22Rv1 (cell line): ENCODE measurements around the gene MICU1.

Source experiments
- CTCF ChIP-seq: fragments of 450-650 bp; IDR thresholded peaks from 2 replicates; pipeline ENCODE4 v1.5.1; 2017; ENCODE audit warnings: mild to moderate bottlenecking
- ZFX ChIP-seq: fragments of 450-650 bp; IDR thresholded peaks from 2 replicates; pipeline ENCODE4 v1.6.1; 2017; ENCODE audit warnings: antibody characterized with exemption, borderline replicate concordance

- no peak for TF ChIP-seq CTCF
- TF ChIP-seq ZFX: no peak
These were observed 637 bp downstream of the MICU1 start for GRCh38 chr10:72625276-72625607.
